ENCODE results near the gene DAGLA. TPM values are rescaled to one million over a fixed set of nuclear protein-coding genes. Genes with fewer than 3 reads are reported as not detected.

DAGLA gene
- total RNA-seq, 1 donor, result 4.2 TPM

- DNase-seq (ENCODE audit: low read depth), result no peak
- TF ChIP-seq CTCF (IDR thresholded peaks at IDR 0.05; ENCODE audit: insufficient read depth, low read length), result no peak
- H3K4me3 ChIP-seq (ENCODE audit: low read depth, low read length), result no peak overlapping the region
Observed at GRCh38 chr11:61795876-61796526, 115.8 kb downstream of the DAGLA start.

Other genes with a start within 250 kb of the DAGLA start
- gene LRRC10B, start 171.6 kb upstream of the DAGLA start, total RNA-seq (ENCODE audit: low replicate concordance), result 0.27 TPM in 1 of 2 replicates, not detected in the other
- gene SYT7, start 99.3 kb upstream of the DAGLA start, total RNA-seq (ENCODE audit: low replicate concordance), result 7.0 and 112 TPM in 2 replicates
- 0.16 and 0.18 TPM in 2 replicates for gene MYRF, start 72.2 kb downstream of the DAGLA start, total RNA-seq (ENCODE audit: low replicate concordance)
- gene TMEM258, start 112.2 kb downstream of the DAGLA start, total RNA-seq (ENCODE audit: low replicate concordance), result 14.1 and 98.1 TPM in 2 replicates
- 12.3 and 43.3 TPM in 2 replicates for gene FEN1, start 112.5 kb downstream of the DAGLA start, total RNA-seq (ENCODE audit: low replicate concordance)
- gene FADS1, start 136.6 kb downstream of the DAGLA start, total RNA-seq (ENCODE audit: low replicate concordance), result 48.8 and 74.1 TPM in 2 replicates
- 125 and 143 TPM in 2 replicates for gene FADS2, start 147.9 kb downstream of the DAGLA start, total RNA-seq (ENCODE audit: low replicate concordance)
- 22.1 and 35.9 TPM in 2 replicates for gene FADS3, start 211.2 kb downstream of the DAGLA start, total RNA-seq (ENCODE audit: low replicate concordance)
- 17.1 and 50.7 TPM in 2 replicates for gene RAB3IL1, start 237.2 kb downstream of the DAGLA start, total RNA-seq (ENCODE audit: low replicate concordance)